Erythroblast (primary cell): ENCODE results near the gene ZNF497.

Source experiments
- GATA1 ChIP-seq: IDR thresholded peaks from 2 replicates; pipeline ENCODE4 v1.6.1; 2011; ENCODE audit warnings: low read depth, mild to moderate bottlenecking, control low read depth, low read length, moderate library complexity
- POLR2A ChIP-seq: IDR thresholded peaks from 2 replicates; pipeline ENCODE4 v1.6.1; 2011; ENCODE audit warnings: mild to moderate bottlenecking, low read length

GRCh38 chr19:58394821-58395219 is 32.3 kb upstream of the ZNF497 start:
- TF ChIP-seq POLR2A (no peak), GATA1 (no peak)
